GM19035 (cell line): ENCODE results near the gene HSP90AB1.
A peak's percentile ranks its signal among the peaks of the same experiment; 100 is the strongest.

ENCODE experiments used
- ATAC-seq: cut with Tn5 transposase; IDR thresholded peaks from one replicate; pipeline ENCODE4 v1.9.1; 2021; ENCODE audit not compliant: unreplicated experiment

The HSP90AB1 gene

DNA sequence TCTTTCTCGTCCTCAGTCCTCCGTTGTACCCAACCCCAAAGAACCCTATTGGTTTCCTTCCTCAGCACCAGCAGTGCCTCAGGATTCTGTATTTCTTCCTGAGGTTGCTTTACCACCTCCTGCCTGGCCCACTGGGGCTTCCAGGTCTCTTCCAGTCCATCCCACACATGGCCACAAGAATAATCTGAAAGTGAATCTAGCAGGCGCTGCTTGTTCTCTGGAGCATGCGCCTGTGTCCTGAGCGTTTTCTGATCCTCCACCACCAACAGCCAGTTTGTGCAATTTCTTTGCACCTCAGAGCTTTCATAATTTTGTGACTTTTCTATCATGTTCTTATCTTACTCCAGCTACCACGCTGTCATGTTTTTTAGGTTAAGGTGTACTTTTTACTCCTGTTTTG is 11.6 kb upstream of the HSP90AB1 start:
- no peak for ATAC-seq

GRCh38 chr6:44235891-44236516 is 10.9 kb upstream of the HSP90AB1 start:
- ATAC-seq, result no peak

GRCh38 chr6:44237021-44237812 is 9.7 kb upstream of the HSP90AB1 start:
- peak; percentile 47 for ATAC-seq

GRCh38 chr6:44237813-44238433 is 9.0 kb upstream of the HSP90AB1 start:
- ATAC-seq, result peak; percentile 86

- ATAC-seq, result no peak
Measured at GRCh38 chr6:44238687-44239350, 8.1 kb upstream of the HSP90AB1 start.

DNA sequence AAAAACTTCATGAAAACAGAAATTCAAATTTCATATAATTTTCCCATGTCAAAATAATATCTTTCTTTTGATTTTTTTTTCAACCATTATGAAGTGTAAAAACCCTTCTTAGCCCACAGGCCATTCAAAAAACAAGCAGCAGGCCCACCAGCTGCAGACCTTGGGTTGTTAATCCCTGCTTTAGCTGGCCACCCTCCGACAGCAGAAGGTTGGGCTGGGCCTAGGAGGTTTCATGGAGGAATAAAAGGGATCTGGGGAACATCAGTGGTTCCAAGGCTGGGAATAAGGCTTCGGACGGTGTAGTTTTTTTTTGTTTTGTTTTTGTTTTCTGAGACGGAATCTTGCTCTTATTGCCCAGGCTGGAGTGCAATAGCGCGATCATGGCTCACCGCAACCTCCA is 3.6 kb upstream of the HSP90AB1 start:
- ATAC-seq, result no peak

GRCh38 chr6:44245391-44245911 is 1.4 kb upstream of the HSP90AB1 start:
- ATAC-seq, result no peak

- ATAC-seq, result peak; percentile 57
Measured at GRCh38 chr6:44245912-44246662, 814 bp upstream of the HSP90AB1 start.

GRCh38 chr6:44247338-44248302 is 719 bp downstream of the HSP90AB1 start:
- peak; percentile 29 for ATAC-seq

- ATAC-seq, result no peak
Measured at GRCh38 chr6:44248579-44248978, 1.7 kb downstream of the HSP90AB1 start.

DNA sequence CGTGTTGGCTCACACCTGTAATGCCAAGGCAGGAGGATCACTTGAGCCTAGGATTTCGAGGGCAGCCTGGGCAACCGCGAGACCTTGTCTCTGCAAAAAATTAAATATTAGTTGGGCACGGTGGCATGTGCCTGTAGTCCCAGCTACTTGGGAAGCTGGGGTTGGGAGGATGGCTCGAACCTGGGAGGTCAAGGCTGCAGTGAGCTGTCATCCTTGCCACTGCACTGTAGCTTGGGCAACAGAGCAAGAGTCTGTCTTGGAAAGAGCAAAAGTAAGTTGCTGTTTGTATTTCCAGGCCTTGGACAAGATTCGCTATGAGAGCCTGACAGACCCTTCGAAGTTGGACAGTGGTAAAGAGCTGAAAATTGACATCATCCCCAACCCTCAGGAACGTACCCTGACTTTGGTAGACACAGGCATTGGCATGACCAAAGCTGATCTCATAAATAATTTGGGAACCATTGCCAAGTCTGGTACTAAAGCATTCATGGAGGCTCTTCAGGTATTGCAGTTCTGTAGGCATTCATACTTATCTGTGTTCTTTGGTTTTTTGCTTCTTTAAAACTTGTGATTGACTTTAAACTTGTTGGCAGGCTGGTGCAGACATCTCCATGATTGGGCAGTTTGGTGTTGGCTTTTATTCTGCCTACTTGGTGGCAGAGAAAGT is 2.3 kb downstream of the HSP90AB1 start:
- ATAC-seq, result no peak

- no peak for ATAC-seq
Measured at GRCh38 chr6:44250067-44250717, 3.3 kb downstream of the HSP90AB1 start.

GRCh38 chr6:44250718-44251123 is 3.8 kb downstream of the HSP90AB1 start:
- ATAC-seq, result no peak

DNA sequence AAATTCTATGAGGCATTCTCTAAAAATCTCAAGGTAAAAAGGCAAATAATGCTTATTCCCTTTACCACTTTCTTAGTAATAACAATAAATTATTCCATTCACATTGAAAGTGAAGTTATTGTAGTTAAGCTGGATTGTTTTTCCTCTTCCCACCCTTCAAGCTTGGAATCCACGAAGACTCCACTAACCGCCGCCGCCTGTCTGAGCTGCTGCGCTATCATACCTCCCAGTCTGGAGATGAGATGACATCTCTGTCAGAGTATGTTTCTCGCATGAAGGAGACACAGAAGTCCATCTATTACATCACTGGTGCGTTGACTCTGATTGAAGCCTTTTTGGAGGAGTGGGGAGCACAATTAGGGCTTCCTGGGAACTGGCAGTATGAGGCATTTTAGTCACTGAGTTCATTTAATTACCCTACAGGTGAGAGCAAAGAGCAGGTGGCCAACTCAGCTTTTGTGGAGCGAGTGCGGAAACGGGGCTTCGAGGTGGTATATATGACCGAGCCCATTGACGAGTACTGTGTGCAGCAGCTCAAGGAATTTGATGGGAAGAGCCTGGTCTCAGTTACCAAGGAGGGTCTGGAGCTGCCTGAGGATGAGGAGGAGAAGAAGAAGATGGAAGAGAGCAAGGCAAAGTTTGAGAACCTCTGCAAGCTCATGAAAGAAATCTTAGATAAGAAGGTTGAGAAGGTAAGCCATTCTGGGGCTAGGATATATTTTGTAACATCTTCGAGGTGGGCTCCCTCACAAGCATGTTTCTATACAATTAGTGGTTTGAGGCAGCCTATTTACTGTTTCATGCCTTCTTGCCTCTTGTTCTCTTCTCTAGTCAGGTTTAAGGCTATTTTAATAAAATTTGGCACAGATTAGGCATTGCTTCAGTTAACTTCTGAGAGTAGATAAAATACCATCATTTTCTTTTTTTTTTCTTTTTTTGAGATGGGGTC is 4.9 kb downstream of the HSP90AB1 start:
- no peak for ATAC-seq

DNA sequence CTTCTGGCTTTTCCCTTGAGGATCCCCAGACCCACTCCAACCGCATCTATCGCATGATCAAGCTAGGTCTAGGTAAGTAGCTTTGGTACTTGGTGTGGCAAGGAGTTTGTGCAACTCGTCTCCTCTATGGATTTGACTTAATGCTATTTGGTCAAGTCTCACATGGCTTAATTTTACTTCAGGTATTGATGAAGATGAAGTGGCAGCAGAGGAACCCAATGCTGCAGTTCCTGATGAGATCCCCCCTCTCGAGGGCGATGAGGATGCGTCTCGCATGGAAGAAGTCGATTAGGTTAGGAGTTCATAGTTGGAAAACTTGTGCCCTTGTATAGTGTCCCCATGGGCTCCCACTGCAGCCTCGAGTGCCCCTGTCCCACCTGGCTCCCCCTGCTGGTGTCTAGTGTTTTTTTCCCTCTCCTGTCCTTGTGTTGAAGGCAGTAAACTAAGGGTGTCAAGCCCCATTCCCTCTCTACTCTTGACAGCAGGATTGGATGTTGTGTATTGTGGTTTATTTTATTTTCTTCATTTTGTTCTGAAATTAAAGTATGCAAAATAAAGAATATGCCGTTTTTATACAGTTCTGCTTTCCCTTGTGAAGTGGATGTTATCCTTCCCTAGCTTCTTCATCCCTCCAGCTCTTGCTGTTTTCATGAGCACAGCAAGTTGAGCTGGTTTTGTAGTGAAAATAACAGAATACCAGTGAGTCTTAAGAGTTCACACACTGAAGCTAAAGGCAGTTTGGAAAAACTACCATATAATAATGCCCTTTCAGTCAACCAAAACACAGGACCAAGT is 6.6 kb downstream of the HSP90AB1 start:
- no peak for ATAC-seq
